Measurements from ENCODE around the gene PAFAH2.

DNA sequence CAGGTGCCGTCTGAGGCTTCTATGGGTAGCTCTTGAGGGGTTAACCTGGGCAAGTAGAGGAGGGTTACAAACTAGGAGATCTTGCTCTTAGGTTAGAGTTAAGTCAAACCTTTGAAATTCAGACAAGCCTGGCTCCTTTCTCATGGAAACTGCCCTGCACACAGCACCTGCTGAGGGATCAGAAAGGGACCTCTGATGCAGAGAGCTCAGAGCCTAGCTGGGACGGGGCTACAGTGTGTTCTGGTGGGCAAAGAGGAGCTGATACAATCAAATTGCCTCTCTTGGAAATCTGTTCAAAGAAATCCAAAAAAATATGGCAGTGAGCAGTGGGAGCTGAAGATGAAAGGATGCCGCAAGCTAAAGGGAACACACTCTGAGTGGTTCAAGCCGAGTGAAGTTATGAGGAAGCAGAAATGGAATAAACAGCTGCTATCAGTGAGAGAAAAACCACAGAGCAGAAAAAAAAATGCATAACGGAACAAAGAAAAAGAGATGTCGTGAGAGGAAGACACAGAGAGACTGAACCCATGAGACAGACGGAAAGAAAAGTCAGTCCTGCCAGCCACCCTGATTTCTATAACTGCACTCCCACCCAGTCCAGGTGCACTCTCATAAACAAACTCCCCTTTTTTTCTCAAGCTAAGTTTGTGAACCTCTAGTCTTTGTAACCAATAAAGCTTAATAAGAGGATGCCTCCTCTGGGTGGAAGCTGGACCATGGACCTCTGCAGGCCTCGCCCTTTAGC, 26.6 kb downstream of the PAFAH2 start:
- TF ChIP-seq POLR2AphosphoS5 (IDR thresholded peaks at IDR 0.05; ENCODE audit: low read depth, low read length) (no peak), EP300 (IDR thresholded peaks at IDR 0.05; ENCODE audit: borderline replicate concordance in 1 of 2, low read depth in 1 of 2, low read length in 1 of 2) (no peak), CHD2 (IDR thresholded peaks at IDR 0.05; ENCODE audit: low read length, partially characterized antibody) (no peak), GABPA (IDR thresholded peaks at IDR 0.05; ENCODE audit: low read depth) (no peak), MEF2A (IDR thresholded peaks at IDR 0.05; ENCODE audit: borderline replicate concordance, low read depth) (no peak), TAF1 (IDR thresholded peaks at IDR 0.05; ENCODE audit: borderline replicate concordance, low read depth, low read length) (no peak), EZH2phosphoT487 (IDR thresholded peaks at IDR 0.05; ENCODE audit: borderline replicate concordance, low read depth) (no peak), NRF1 (IDR thresholded peaks at IDR 0.05; ENCODE audit: low read depth, low read length) (no peak), SIN3A (IDR thresholded peaks at IDR 0.05; ENCODE audit: borderline replicate concordance, low read depth, low read length) (no peak)
- TF ChIP-seq, protein P1, sequence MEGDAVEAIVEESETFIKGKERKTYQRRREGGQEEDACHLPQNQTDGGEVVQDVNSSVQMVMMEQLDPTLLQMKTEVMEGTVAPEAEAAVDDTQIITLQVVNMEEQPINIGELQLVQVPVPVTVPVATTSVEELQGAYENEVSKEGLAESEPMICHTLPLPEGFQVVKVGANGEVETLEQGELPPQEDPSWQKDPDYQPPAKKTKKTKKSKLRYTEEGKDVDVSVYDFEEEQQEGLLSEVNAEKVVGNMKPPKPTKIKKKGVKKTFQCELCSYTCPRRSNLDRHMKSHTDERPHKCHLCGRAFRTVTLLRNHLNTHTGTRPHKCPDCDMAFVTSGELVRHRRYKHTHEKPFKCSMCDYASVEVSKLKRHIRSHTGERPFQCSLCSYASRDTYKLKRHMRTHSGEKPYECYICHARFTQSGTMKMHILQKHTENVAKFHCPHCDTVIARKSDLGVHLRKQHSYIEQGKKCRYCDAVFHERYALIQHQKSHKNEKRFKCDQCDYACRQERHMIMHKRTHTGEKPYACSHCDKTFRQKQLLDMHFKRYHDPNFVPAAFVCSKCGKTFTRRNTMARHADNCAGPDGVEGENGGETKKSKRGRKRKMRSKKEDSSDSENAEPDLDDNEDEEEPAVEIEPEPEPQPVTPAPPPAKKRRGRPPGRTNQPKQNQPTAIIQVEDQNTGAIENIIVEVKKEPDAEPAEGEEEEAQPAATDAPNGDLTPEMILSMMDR (IDR thresholded peaks at IDR 0.05) = no peak
- TF ChIP-seq, protein P2, sequence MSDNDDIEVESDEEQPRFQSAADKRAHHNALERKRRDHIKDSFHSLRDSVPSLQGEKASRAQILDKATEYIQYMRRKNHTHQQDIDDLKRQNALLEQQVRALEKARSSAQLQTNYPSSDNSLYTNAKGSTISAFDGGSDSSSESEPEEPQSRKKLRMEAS (IDR thresholded peaks at IDR 0.05; ENCODE audit: low read depth) = no peak
- TF ChIP-seq, protein P3, sequence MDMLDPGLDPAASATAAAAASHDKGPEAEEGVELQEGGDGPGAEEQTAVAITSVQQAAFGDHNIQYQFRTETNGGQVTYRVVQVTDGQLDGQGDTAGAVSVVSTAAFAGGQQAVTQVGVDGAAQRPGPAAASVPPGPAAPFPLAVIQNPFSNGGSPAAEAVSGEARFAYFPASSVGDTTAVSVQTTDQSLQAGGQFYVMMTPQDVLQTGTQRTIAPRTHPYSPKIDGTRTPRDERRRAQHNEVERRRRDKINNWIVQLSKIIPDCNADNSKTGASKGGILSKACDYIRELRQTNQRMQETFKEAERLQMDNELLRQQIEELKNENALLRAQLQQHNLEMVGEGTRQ (IDR thresholded peaks at IDR 0.05; ENCODE audit: borderline replicate concordance, low read depth, low read length) = no peak
- TF ChIP-seq, protein P4, sequence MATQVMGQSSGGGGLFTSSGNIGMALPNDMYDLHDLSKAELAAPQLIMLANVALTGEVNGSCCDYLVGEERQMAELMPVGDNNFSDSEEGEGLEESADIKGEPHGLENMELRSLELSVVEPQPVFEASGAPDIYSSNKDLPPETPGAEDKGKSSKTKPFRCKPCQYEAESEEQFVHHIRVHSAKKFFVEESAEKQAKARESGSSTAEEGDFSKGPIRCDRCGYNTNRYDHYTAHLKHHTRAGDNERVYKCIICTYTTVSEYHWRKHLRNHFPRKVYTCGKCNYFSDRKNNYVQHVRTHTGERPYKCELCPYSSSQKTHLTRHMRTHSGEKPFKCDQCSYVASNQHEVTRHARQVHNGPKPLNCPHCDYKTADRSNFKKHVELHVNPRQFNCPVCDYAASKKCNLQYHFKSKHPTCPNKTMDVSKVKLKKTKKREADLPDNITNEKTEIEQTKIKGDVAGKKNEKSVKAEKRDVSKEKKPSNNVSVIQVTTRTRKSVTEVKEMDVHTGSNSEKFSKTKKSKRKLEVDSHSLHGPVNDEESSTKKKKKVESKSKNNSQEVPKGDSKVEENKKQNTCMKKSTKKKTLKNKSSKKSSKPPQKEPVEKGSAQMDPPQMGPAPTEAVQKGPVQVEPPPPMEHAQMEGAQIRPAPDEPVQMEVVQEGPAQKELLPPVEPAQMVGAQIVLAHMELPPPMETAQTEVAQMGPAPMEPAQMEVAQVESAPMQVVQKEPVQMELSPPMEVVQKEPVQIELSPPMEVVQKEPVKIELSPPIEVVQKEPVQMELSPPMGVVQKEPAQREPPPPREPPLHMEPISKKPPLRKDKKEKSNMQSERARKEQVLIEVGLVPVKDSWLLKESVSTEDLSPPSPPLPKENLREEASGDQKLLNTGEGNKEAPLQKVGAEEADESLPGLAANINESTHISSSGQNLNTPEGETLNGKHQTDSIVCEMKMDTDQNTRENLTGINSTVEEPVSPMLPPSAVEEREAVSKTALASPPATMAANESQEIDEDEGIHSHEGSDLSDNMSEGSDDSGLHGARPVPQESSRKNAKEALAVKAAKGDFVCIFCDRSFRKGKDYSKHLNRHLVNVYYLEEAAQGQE (IDR thresholded peaks at IDR 0.05; ENCODE audit: low read depth, low read length) = no peak

Data from SK-N-SH (cell line).